Suprapubic skin (tissue), 4 donors: ENCODE measurements around the gene GCSAM. TPM values are rescaled to one million over a fixed set of nuclear protein-coding genes. Genes with fewer than 3 reads are reported as not detected.

ENCODE experiments used
- DNase-seq, 2 donors: peaks; one replicate each; pipeline ENCODE4 v3.0.0-alpha.2; 2019; ENCODE audit warnings: low spot score in 2 of 2
- H3K27ac ChIP-seq: fragments of 200-600 bp; sonication (generic); one replicate; pipeline ENCODE4 v1.5.1; 2019
- H3K27me3 ChIP-seq: fragments of 200-600 bp; sonication (generic); one replicate; pipeline ENCODE4 v1.5.1; 2019
- H3K36me3 ChIP-seq: fragments of 200-600 bp; sonication (generic); one replicate; pipeline ENCODE4 v1.5.1; 2019
- H3K4me1 ChIP-seq: fragments of 200-600 bp; sonication (generic); one replicate; pipeline ENCODE4 v1.5.1; 2019
- H3K4me3 ChIP-seq: fragments of 200-600 bp; sonication (generic); one replicate; pipeline ENCODE4 v1.5.1; 2019; ENCODE audit warnings: mild to moderate bottlenecking
- H3K9me3 ChIP-seq: fragments of 200-600 bp; sonication (generic); one replicate; pipeline ENCODE4 v1.5.1; 2019
- EP300 ChIP-seq: sonication (generic); formaldehyde crosslinking; IDR thresholded peaks from one replicate; pipeline ENCODE4 v1.6.1; 2017; ENCODE audit warnings: antibody characterized with exemption
- POLR2A ChIP-seq, 2 donors: fragments of 450-650 bp; IDR thresholded peaks; one replicate each; pipeline ENCODE4 v1.6.1; 2017; ENCODE audit warnings: antibody characterized with exemption in 2 of 2, mild to moderate bottlenecking in 2 of 2, moderate library complexity in 2 of 2
- POLR2AphosphoS5 ChIP-seq, 3 donors: sonication (generic); formaldehyde crosslinking; IDR thresholded peaks; one replicate each; pipeline ENCODE4 v1.6.1; 2017; ENCODE audit warnings: antibody characterized with exemption in 3 of 3
- WGBS: methylation state at CpG from one replicate; pipeline ENCODE4 v1.1.5; 2018; 5-methylcytosine and 5-hydroxymethylcytosine counted together
- total RNA-seq, 4 donors: library from RNA; depleted of rRNA; stranded (reverse); fragments of >200 nt; gene quantifications; one replicate each; pipeline ENCODE4 v1.1.0, GENCODE V29; 2016
- TF ChIP-seq, protein P1 (sequence below), 2 donors: fragments of 200-600 bp in 1 of 2; fragments of 450-650 bp in 1 of 2; sonication (generic) in 1 of 2; IDR thresholded peaks; one replicate each; pipeline ENCODE4 v1.5.1; 2016 to 2019; ENCODE audit warnings: antibody characterized with exemption in 2 of 2, mild to moderate bottlenecking in 1 of 2, moderate library complexity in 1 of 2

GCSAM gene
- total RNA-seq, 4 donors from 2014 or later: 0.62 to 1.4 (median 1.3) TPM

DNA sequence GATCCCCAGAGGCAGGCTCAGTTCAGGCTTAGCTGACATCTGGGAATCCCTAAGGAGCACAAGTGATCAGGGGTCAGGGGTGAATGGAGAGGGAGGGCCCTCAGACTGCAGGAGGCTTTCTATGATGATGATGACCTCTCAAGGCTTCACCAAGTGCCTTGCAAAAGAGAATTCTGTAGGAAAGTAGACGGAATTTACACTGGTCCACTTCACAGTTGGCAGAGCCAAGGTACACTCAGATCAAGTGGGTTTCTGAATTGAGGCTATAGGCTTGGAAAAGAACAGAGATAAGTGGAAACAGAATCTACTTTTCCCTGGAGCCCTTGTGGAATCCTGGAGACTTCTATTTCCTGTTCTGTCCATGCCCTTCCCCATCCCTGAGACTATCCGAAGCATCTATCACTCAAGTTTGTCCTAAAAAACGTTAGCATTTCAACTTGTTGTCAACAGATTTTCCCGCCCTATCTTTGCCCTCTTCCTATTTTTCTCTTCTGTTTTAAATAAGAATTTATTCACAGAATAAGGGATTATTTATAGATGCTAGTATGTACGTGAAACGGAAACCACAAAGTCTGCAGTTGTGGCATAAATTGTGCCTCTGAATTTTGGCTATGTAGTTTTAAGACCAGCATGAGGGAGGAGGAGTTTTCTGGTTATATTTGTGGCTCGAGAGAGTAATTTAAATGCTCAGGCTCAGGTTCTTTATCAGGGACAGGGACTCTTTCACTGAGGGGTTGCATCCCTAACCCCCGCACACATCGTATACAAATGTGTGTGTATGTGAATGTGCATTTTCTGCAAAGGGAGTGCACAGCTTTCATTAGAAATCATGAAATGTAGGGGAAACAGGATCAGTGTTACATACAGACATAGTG, 12.8 kb downstream of the GCSAM start:
- H3K4me1 ChIP-seq: no peaks in the 10 kb centered on the region
- no peak overlapping the region for H3K4me3 ChIP-seq
- H3K9me3 ChIP-seq: no peaks in the 10 kb centered on the region
- DNase-seq: no peak
- 64% methylated on average over 9 of the region's 9 CpGs for WGBS
- H3K36me3 ChIP-seq: no peaks in the 10 kb centered on the region
- TF ChIP-seq POLR2A (IDR thresholded peaks at IDR 0.05): no peak
- no peak for TF ChIP-seq POLR2AphosphoS5 (IDR thresholded peaks at IDR 0.05)
- TF ChIP-seq EP300: no peak
- TF ChIP-seq, protein P1, sequence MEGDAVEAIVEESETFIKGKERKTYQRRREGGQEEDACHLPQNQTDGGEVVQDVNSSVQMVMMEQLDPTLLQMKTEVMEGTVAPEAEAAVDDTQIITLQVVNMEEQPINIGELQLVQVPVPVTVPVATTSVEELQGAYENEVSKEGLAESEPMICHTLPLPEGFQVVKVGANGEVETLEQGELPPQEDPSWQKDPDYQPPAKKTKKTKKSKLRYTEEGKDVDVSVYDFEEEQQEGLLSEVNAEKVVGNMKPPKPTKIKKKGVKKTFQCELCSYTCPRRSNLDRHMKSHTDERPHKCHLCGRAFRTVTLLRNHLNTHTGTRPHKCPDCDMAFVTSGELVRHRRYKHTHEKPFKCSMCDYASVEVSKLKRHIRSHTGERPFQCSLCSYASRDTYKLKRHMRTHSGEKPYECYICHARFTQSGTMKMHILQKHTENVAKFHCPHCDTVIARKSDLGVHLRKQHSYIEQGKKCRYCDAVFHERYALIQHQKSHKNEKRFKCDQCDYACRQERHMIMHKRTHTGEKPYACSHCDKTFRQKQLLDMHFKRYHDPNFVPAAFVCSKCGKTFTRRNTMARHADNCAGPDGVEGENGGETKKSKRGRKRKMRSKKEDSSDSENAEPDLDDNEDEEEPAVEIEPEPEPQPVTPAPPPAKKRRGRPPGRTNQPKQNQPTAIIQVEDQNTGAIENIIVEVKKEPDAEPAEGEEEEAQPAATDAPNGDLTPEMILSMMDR (IDR thresholded peaks at IDR 0.05): no peak
- no peak overlapping the region for H3K27ac ChIP-seq
- no peaks in the 10 kb centered on the region for H3K27me3 ChIP-seq

DNA sequence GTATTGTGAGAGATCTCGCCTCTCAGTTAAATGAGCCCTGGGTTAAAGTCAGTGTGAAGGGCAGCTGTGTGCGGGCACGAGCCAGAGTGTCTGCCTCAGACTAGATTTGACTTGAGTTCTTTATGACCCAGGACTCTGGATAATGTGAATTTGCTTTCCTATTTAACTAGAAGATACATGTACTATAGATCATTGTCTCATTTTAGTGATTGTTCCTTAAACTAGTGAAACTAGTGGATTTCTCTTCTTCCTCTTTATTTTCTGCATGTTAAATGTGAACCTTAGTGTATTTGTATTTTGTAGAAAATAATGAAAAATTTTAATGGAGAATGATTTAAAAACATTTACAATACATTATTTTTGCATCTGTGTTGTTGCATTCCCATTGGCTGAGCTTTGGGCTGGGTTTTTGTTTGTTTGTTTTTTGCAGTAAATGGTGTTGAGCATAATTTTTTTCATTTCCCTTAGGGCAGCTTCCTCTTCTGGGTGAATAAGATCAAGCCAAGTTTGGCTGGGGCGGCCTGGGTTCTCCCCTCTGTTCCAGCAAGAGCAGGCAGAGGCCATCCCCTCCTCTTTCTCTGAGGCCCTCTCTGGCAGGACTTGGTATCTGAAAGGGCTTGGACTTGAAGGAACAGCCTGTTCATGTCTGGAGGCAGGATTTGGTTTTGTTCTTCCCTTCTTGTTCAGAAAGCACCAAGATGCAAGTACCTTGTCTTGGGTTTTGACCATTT, 15.0 kb downstream of the GCSAM start:
- Histone ChIP-seq H3K4me3 (no peak overlapping the region), H3K27me3 (no peaks in the 10 kb centered on the region), H3K27ac (no peak overlapping the region), H3K4me1 (no peaks in the 10 kb centered on the region), H3K36me3 (no peaks in the 10 kb centered on the region), H3K9me3 (no peaks in the 10 kb centered on the region)
- TF ChIP-seq, protein P1 (IDR thresholded peaks at IDR 0.05): no peak
- no peak for TF ChIP-seq POLR2AphosphoS5 (IDR thresholded peaks at IDR 0.05)
- TF ChIP-seq EP300: no peak
- no peak for TF ChIP-seq POLR2A (IDR thresholded peaks at IDR 0.05)
- 83% methylated on average over 4 of the region's 4 CpGs for WGBS
- DNase-seq: no peak

DNA sequence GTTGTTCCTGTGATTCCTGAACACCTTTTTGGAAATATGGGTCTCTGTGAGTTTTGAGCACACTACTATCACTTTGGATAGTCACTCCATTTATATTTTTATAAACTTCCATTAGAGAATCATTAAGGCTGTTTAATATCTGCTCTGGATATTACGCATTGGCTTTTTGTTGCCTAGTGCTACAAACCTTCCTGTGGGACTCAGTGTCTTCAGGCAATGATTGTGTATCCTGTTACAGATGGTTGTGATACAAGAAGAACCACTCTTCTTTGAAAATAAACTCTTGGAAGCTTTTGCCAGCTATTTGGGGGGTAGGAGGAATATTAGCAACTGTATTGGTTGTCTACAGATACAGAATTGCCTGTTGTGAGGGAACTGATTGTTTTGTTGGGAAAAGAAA, 15.6 kb downstream of the GCSAM start:
- TF ChIP-seq EP300: no peak
- TF ChIP-seq, protein P1 (IDR thresholded peaks at IDR 0.05): no peak
- TF ChIP-seq POLR2AphosphoS5 (IDR thresholded peaks at IDR 0.05): no peak
- no peak for TF ChIP-seq POLR2A (IDR thresholded peaks at IDR 0.05)
- DNase-seq: no peak
- Histone ChIP-seq H3K36me3 (no peaks in the 10 kb centered on the region), H3K27me3 (no peaks in the 10 kb centered on the region), H3K27ac (no peak overlapping the region), H3K4me1 (no peaks in the 10 kb centered on the region), H3K9me3 (no peaks in the 10 kb centered on the region), H3K4me3 (no peak overlapping the region)
- 94% methylated on average over 1 of the region's 1 CpG for WGBS

DNA sequence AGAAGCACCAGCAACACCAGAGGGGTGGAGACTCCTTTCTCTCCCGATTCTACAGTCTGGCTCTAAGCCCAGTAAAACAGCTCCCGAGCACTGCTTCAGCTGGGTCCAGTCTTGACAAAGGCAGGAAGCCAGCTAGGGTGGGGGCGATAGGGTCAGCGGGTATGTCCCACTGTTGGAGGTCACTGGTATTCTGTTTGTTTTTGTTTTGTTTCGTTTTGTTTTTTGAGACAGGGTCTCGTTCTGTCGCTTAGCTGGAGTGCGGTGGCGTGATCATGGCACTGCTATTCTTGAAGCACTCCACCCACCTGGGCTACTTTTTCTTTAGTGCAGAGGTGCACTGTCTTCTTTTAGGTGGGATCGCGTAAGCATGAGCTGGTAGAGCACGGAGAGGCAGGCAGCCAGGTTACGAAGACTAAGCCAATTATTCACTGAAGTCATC, 16.3 kb downstream of the GCSAM start:
- TF ChIP-seq EP300 (no peak), POLR2A (IDR thresholded peaks at IDR 0.05) (no peak), POLR2AphosphoS5 (IDR thresholded peaks at IDR 0.05) (no peak)
- no peaks in the 10 kb centered on the region for H3K9me3 ChIP-seq
- H3K27ac ChIP-seq: no peak overlapping the region
- H3K27me3 ChIP-seq: no peaks in the 10 kb centered on the region
- H3K36me3 ChIP-seq: no peaks in the 10 kb centered on the region
- H3K4me1 ChIP-seq: no peaks in the 10 kb centered on the region
- WGBS: 72% methylated on average over 13 of the region's 13 CpGs
- DNase-seq: no peak
- H3K4me3 ChIP-seq: no peak overlapping the region

DNA sequence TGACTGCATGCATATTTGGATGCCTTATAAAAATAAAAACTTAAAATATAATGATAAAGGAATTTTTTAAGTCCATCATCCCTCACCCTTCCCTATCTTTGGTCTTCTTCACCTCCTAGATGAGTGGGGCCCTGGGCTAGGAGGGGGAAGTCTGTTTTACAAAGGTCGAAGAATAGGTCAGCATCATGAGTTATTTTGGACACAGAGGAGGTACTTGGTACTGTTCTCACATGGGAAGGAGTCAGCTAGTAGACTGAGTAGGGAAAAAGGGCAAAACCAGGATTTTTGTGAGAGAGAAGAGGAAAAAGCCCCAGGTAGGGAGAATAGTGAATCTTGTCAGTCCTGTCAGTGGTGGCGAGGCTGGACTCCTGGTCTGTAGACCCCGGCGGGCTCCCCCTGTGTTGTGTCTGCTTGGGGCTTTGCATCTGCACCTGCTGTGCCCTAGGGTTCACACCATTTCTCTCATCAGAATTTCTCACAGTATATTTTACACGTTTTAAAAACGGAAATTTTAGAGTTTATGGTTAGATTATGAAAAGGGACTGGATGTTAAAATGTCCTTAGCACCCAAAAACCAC, 17.2 kb downstream of the GCSAM start:
- DNase-seq: no peak
- TF ChIP-seq POLR2A (IDR thresholded peaks at IDR 0.05) (no peak), EP300 (no peak), POLR2AphosphoS5 (IDR thresholded peaks at IDR 0.05) (no peak)
- TF ChIP-seq, protein P1 (IDR thresholded peaks at IDR 0.05): no peak
- no peaks in the 10 kb centered on the region for H3K36me3 ChIP-seq
- no peak overlapping the region for H3K27ac ChIP-seq
- H3K4me3 ChIP-seq: no peak overlapping the region
- WGBS: 90% methylated on average over 6 of the region's 6 CpGs
- no peaks in the 10 kb centered on the region for H3K9me3 ChIP-seq
- H3K27me3 ChIP-seq: no peaks in the 10 kb centered on the region
- H3K4me1 ChIP-seq: peaks cover 4% of the 10 kb centered on the region
